GM12878 (cell line): ENCODE measurements around the gene NOP9. TPM values are rescaled to one million over a fixed set of nuclear protein-coding genes. Genes with fewer than 3 reads are reported as not detected.
A peak's percentile ranks its signal among the peaks of the same experiment; 100 is the strongest.

Experiments used
- ATF7 ChIP-seq: fragments of 450-650 bp; IDR thresholded peaks from 2 replicates; pipeline ENCODE4 v1.6.1; 2016; ENCODE audit warnings: low read depth, mild to moderate bottlenecking
- CEBPZ ChIP-seq: fragments of 150-350 bp; IDR thresholded peaks from 2 replicates; pipeline ENCODE4 v1.6.1; 2016; ENCODE audit warnings: low read depth, low read length
- EZH2 ChIP-seq: IDR thresholded peaks from 2 replicates; pipeline ENCODE4 v1.6.1; 2012; ENCODE audit warnings: low read depth, mild to moderate bottlenecking, control low read depth, inconsistent platforms, low read length, borderline replicate concordance; ENCODE audit not compliant: control insufficient read depth
- GATAD2B ChIP-seq: fragments of 450-650 bp; conservative IDR thresholded peaks from 2 replicates; pipeline ENCODE4 v1.6.1; 2017; ENCODE audit warnings: low read depth, mild to moderate bottlenecking, moderate library complexity
- JUNB ChIP-seq: IDR thresholded peaks from 2 replicates; pipeline ENCODE4 v1.6.1; 2016; ENCODE audit warnings: antibody characterized with exemption, mild to moderate bottlenecking
- KDM1A ChIP-seq: fragments of 200-600 bp; sonication (generic); IDR thresholded peaks from 2 replicates; pipeline ENCODE4 v1.6.1; 2016; ENCODE audit warnings: borderline replicate concordance
- MTA3 ChIP-seq: IDR thresholded peaks from 2 replicates; pipeline ENCODE4 v1.6.1; 2012; ENCODE audit warnings: low read length, inconsistent platforms, borderline replicate concordance
- RUNX3 ChIP-seq: IDR thresholded peaks from 2 replicates; pipeline ENCODE4 v1.6.1; 2012; ENCODE audit warnings: low read length, inconsistent platforms
- SRF ChIP-seq, 2 experiments: IDR thresholded peaks; 2 replicates each; pipeline ENCODE4 v1.6.1; 2011; ENCODE audit warnings: low read depth in 2 of 2, low read length in 2 of 2, mild to moderate bottlenecking in 1 of 2, moderate library complexity in 1 of 2
- TCF3 ChIP-seq: IDR thresholded peaks from 2 replicates; pipeline ENCODE4 v1.6.1; 2012; ENCODE audit warnings: low read depth, mild to moderate bottlenecking, low read length, borderline replicate concordance; ENCODE audit not compliant: insufficient read depth
- USF1 ChIP-seq: IDR thresholded peaks from 2 replicates; pipeline ENCODE4 v1.6.1; 2011; ENCODE audit warnings: borderline replicate concordance, low read depth, mild to moderate bottlenecking, moderate library complexity, mixed read lengths, low read length; ENCODE audit not compliant: insufficient read depth; ENCODE audit errors: extremely low read length
- ZNF24 ChIP-seq: fragments of 450-650 bp; IDR thresholded peaks from 2 replicates; pipeline ENCODE4 v1.6.1; 2017; ENCODE audit warnings: antibody characterized with exemption, mild to moderate bottlenecking
- ZZZ3 ChIP-seq: IDR thresholded peaks from 2 replicates; pipeline ENCODE4 v1.6.1; 2011; ENCODE audit warnings: low read depth; ENCODE audit not compliant: control insufficient read depth, insufficient read length
- polyA plus RNA-seq, 11 experiments: library from polyadenylated mRNA; depleted of rRNA in 4 of 11; unstranded in 6 of 11; stranded (reverse) in 5 of 11; fragments of >200 nt; fragmentation: Nextera tagmentation in 4 of 11; fragmentation: Illumina TruSeq in 1 of 11; extraction: Ambion mirVana in 4 of 11; extraction: Trizol in 1 of 11; gene quantifications; 1 replicate in 1 of 11; 2 replicates in 10 of 11; pipeline versions ENCODE4 v1.2.1 to v1.2.3, GENCODE V29; 2011 to 2016; ENCODE audit warnings: inconsistent platforms in 2 of 11, missing spikeins in 2 of 11, low read depth in 1 of 11
- total RNA-seq, 4 experiments: library from RNA; depleted of rRNA in 3 of 4; stranded (reverse); fragments of >200 nt in 3 of 4; fragmentation: Illumina TruSeq in 1 of 4; extraction: Trizol in 1 of 4; gene quantifications; 2 replicates each; pipeline versions ENCODE4 v1.2.1 to v1.2.3, GENCODE V29; 2013 to 2021
- TF ChIP-seq, protein P1 (sequence below): fragments of 450-650 bp; IDR thresholded peaks from 2 replicates; pipeline ENCODE4 v1.6.1; 2017; ENCODE audit warnings: antibody characterized with exemption, mild to moderate bottlenecking, moderate library complexity
- TF ChIP-seq, protein P2 (sequence below): IDR thresholded peaks from 2 replicates; pipeline ENCODE4 v1.6.1; 2012; ENCODE audit warnings: mild to moderate bottlenecking, low read depth, low read length
- TF ChIP-seq, protein P3 (sequence below): fragments of 450-650 bp; IDR thresholded peaks from 2 replicates; pipeline ENCODE4 v1.6.1; 2017; ENCODE audit warnings: mild to moderate bottlenecking, low read depth, inconsistent platforms; ENCODE audit not compliant: poor library complexity, severe bottlenecking

Gene NOP9
- total and polyA plus RNA-seq, 10 of the 15 experiments (the other 5 are each of a cell fraction or from before 2014, with no cell fraction given), result 2.4 to 43.9 (median 20.3) TPM

GRCh38 chr14:24289649-24290280 is 9.9 kb upstream of the NOP9 start (continued):
- TF ChIP-seq, protein P1, sequence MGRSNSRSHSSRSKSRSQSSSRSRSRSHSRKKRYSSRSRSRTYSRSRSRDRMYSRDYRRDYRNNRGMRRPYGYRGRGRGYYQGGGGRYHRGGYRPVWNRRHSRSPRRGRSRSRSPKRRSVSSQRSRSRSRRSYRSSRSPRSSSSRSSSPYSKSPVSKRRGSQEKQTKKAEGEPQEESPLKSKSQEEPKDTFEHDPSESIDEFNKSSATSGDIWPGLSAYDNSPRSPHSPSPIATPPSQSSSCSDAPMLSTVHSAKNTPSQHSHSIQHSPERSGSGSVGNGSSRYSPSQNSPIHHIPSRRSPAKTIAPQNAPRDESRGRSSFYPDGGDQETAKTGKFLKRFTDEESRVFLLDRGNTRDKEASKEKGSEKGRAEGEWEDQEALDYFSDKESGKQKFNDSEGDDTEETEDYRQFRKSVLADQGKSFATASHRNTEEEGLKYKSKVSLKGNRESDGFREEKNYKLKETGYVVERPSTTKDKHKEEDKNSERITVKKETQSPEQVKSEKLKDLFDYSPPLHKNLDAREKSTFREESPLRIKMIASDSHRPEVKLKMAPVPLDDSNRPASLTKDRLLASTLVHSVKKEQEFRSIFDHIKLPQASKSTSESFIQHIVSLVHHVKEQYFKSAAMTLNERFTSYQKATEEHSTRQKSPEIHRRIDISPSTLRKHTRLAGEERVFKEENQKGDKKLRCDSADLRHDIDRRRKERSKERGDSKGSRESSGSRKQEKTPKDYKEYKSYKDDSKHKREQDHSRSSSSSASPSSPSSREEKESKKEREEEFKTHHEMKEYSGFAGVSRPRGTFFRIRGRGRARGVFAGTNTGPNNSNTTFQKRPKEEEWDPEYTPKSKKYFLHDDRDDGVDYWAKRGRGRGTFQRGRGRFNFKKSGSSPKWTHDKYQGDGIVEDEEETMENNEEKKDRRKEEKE, result no peak
- TF ChIP-seq, protein P2, sequence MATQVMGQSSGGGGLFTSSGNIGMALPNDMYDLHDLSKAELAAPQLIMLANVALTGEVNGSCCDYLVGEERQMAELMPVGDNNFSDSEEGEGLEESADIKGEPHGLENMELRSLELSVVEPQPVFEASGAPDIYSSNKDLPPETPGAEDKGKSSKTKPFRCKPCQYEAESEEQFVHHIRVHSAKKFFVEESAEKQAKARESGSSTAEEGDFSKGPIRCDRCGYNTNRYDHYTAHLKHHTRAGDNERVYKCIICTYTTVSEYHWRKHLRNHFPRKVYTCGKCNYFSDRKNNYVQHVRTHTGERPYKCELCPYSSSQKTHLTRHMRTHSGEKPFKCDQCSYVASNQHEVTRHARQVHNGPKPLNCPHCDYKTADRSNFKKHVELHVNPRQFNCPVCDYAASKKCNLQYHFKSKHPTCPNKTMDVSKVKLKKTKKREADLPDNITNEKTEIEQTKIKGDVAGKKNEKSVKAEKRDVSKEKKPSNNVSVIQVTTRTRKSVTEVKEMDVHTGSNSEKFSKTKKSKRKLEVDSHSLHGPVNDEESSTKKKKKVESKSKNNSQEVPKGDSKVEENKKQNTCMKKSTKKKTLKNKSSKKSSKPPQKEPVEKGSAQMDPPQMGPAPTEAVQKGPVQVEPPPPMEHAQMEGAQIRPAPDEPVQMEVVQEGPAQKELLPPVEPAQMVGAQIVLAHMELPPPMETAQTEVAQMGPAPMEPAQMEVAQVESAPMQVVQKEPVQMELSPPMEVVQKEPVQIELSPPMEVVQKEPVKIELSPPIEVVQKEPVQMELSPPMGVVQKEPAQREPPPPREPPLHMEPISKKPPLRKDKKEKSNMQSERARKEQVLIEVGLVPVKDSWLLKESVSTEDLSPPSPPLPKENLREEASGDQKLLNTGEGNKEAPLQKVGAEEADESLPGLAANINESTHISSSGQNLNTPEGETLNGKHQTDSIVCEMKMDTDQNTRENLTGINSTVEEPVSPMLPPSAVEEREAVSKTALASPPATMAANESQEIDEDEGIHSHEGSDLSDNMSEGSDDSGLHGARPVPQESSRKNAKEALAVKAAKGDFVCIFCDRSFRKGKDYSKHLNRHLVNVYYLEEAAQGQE, result no peak
- TF ChIP-seq KDM1A (no peak), JUNB (no peak), TCF3 (no peak), MTA3 (no peak), EZH2 (no peak), CEBPZ (no peak), RUNX3 (peak; percentile 82), SRF (IDR thresholded peaks at IDR 0.05; ENCODE audit: low read depth in 2 of 2, low read length in 2 of 2) (no peak), GATAD2B (no peak), ZNF24 (no peak), ATF7 (0 out of 2 replicates have a peak, but pooled peaks have one; percentile 23), ZZZ3 (no peak), USF1 (no peak)
- TF ChIP-seq, protein P3, sequence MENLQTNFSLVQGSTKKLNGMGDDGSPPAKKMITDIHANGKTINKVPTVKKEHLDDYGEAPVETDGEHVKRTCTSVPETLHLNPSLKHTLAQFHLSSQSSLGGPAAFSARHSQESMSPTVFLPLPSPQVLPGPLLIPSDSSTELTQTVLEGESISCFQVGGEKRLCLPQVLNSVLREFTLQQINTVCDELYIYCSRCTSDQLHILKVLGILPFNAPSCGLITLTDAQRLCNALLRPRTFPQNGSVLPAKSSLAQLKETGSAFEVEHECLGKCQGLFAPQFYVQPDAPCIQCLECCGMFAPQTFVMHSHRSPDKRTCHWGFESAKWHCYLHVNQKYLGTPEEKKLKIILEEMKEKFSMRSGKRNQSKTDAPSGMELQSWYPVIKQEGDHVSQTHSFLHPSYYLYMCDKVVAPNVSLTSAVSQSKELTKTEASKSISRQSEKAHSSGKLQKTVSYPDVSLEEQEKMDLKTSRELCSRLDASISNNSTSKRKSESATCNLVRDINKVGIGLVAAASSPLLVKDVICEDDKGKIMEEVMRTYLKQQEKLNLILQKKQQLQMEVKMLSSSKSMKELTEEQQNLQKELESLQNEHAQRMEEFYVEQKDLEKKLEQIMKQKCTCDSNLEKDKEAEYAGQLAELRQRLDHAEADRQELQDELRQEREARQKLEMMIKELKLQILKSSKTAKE, result peak; percentile 29
